Measurements from ENCODE around the gene GMIP. TPM values are rescaled to one million over a fixed set of nuclear protein-coding genes. Genes with fewer than 3 reads are reported as not detected.
"Not testable (repeated sequence)": the region's sequence is repeated elsewhere in the genome, so short reads cannot be mapped to it uniquely, and the experiment has no call there.

GMIP gene, protein sequence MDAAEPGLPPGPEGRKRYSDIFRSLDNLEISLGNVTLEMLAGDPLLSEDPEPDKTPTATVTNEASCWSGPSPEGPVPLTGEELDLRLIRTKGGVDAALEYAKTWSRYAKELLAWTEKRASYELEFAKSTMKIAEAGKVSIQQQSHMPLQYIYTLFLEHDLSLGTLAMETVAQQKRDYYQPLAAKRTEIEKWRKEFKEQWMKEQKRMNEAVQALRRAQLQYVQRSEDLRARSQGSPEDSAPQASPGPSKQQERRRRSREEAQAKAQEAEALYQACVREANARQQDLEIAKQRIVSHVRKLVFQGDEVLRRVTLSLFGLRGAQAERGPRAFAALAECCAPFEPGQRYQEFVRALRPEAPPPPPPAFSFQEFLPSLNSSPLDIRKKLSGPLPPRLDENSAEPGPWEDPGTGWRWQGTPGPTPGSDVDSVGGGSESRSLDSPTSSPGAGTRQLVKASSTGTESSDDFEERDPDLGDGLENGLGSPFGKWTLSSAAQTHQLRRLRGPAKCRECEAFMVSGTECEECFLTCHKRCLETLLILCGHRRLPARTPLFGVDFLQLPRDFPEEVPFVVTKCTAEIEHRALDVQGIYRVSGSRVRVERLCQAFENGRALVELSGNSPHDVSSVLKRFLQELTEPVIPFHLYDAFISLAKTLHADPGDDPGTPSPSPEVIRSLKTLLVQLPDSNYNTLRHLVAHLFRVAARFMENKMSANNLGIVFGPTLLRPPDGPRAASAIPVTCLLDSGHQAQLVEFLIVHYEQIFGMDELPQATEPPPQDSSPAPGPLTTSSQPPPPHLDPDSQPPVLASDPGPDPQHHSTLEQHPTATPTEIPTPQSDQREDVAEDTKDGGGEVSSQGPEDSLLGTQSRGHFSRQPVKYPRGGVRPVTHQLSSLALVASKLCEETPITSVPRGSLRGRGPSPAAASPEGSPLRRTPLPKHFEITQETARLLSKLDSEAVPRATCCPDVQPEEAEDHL
- total RNA-seq, result 10 to 100 TPM; 12.9 to 23.5 (median 17.3) TPM

DNA sequence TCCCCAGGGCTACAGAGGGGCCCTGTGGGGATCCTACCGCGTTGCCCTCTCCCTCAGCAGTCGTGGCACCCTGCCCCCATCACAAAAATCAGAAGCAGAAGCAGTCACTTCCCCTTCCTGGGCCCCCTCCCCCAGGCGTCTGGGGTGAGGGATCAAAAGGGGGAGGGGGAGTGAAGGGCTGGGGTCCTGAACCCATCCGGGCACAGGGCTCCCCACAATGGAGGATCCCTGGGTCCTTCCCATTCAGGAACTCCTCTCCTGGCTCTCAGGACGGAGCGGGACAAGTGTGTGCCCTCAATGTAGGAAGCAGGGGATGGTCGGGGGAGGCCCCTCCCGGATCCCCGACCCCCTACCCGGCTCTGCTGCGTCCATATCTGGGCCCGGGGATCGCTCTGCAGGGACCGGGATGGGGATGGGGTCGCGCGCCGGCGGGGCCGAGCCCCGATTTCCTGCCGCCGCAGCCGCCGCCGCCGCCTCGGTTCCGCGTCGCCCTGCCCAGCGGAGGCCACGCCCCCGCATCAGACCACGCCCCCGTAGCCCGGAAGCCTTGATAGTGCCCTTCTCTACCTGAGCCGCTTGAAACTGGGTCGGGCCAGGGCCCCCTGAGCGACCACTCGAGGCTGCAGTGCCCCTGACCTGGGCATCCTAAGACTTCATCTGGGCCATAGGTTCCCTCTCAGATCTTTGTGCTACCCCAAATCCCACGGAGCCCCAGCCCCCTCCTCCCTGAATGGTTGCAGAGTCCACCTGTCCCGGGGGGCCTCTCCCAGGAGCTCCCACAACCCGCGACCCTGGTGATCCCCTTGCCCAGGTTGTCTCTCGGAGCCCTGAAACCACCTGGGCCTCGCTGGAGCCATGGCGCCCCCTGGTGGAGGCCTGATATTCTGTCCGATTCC is at the start of gene GMIP:
GMIP (minus strand) TSS at position 500 of the 896 bp plus-strand sequence; CDS start at position 372, 128 bp downstream.
- TF ChIP-seq, protein P1, sequence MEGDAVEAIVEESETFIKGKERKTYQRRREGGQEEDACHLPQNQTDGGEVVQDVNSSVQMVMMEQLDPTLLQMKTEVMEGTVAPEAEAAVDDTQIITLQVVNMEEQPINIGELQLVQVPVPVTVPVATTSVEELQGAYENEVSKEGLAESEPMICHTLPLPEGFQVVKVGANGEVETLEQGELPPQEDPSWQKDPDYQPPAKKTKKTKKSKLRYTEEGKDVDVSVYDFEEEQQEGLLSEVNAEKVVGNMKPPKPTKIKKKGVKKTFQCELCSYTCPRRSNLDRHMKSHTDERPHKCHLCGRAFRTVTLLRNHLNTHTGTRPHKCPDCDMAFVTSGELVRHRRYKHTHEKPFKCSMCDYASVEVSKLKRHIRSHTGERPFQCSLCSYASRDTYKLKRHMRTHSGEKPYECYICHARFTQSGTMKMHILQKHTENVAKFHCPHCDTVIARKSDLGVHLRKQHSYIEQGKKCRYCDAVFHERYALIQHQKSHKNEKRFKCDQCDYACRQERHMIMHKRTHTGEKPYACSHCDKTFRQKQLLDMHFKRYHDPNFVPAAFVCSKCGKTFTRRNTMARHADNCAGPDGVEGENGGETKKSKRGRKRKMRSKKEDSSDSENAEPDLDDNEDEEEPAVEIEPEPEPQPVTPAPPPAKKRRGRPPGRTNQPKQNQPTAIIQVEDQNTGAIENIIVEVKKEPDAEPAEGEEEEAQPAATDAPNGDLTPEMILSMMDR (IDR thresholded peaks at IDR 0.05), result peak; percentile 87 to 92 (median 90)
- peak in 1 of 2 donors; percentile 60 for TF ChIP-seq POLR2A (IDR thresholded peaks at IDR 0.05)
- peaks cover 8 to 14% of the 10 kb centered on the region in 2 donors for H3K4me1 ChIP-seq
- H3K27ac ChIP-seq, result peak within 1 kb of the TSS in 2 of 3 donors; percentile 27 to 32
- peak within 1 kb of the TSS; percentile 33 to 63 (median 52) for H3K4me3 ChIP-seq (replicated peaks in 1 of 3)
- WGBS, 2 donors, result 1 to 4% methylated on average over 13 to 28 of the region's 50 CpGs
- peak; percentile 78 to 82 for DNase-seq
- H3K27me3 ChIP-seq, result no peaks in the 10 kb centered on the region
- H3K36me3 ChIP-seq, result peaks cover 27 to 32% of the 10 kb centered on the region in 2 donors
- H3K9me3 ChIP-seq, result no peaks in the 10 kb centered on the region
- intact Hi-C loops (cut with DNase I), result loop anchor here (2.0 kb wide), 1 partner anchor 109 kb away; no protein-coding TSS in a partner anchor

DNA sequence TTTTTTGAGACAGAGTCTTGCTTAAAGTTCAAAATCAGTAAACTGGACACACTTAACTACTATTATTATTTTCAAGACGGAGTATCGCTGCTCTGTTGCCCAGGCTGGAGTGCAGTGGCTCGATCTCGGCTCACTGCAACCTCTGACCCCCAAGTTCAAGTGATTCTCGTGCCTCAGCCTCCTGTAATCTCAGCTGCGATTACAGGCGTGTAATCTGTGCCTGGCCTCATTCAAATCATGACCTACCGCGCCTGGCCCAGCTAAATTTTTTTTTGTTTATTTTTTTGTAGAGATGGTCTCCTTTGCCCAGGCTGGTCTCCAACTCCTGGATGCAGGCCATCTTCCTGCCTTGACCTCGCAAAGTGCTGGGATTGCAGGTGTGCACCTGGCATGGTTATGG is 48.2 kb upstream of the GMIP start:
- no peak for DNase-seq
- 90% methylated on average over 10 of the region's 10 CpGs for WGBS, 2 donors
- no peaks in the 10 kb centered on the region for H3K9me3 ChIP-seq
- TF ChIP-seq POLR2A (IDR thresholded peaks at IDR 0.05), result no peak
- TF ChIP-seq, protein P1 (IDR thresholded peaks at IDR 0.05), result no peak
- intact Hi-C loops (cut with DNase I), result no loop called here
- H3K36me3 ChIP-seq, result no peaks in the 10 kb centered on the region
- H3K27ac ChIP-seq, result no peak overlapping the region
- H3K4me1 ChIP-seq, result no peaks in the 10 kb centered on the region
- no peaks in the 10 kb centered on the region for H3K27me3 ChIP-seq
- H3K4me3 ChIP-seq (replicated peaks in 1 of 3), result no peak overlapping the region

DNA sequence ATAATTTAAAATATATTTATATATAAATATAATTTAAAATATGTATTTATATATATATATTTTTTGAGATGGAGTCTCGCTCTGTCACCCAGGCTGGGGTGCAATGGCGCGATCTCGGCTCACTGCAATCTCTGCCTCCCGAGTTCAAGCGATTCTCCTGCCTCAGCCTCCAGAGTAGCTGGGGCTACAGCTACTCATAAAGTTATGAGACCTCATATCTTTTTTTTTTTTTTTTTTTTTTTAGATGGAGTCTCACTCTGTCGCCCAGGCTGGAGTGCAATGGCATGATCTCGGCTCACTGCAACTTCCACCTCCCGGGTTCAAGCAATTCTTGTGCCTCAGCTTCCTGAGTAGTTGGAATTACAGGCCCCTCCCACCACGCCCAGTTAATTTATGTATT is 45.6 kb upstream of the GMIP start:
- WGBS, 2 donors, result 97 to 98% methylated on average over 10 of the region's 10 CpGs
- intact Hi-C loops (cut with DNase I); DNase-seq; H3K27ac ChIP-seq; H3K4me3 ChIP-seq (replicated peaks in 1 of 3); H3K4me1 ChIP-seq; H3K27me3 ChIP-seq; H3K9me3 ChIP-seq; H3K36me3 ChIP-seq: not testable (repeated sequence)

DNA sequence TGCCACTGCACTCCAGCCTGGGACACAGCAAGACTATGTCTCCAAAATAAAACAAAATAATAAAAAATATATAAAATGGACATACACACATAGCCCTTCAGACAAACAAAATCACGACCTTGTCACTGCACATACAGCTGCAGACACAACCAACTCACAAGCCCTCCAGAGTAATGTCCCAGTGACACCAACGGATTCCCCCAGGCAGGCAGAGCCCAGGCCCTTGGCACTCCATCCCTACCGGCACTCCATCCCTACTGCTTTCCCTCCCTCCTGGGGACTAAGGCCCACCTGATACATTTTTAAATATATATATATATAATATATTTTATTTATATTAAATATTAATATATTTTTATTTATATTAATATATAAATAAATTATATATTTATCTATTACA is 43.6 kb upstream of the GMIP start:
- Histone ChIP-seq H3K36me3 (no peaks in the 10 kb centered on the region), H3K27ac (no peak overlapping the region), H3K4me1 (no peaks in the 10 kb centered on the region), H3K27me3 (no peaks in the 10 kb centered on the region), H3K4me3 (replicated peaks in 1 of 3) (no peak overlapping the region), H3K9me3 (no peaks in the 10 kb centered on the region)
- no peak for TF ChIP-seq POLR2A (IDR thresholded peaks at IDR 0.05)
- TF ChIP-seq, protein P1 (IDR thresholded peaks at IDR 0.05), result no peak
- intact Hi-C loops (cut with DNase I), result no loop called here
- 94 to 96% methylated on average over 3 of the region's 3 CpGs for WGBS, 2 donors
- DNase-seq, result no peak

DNA sequence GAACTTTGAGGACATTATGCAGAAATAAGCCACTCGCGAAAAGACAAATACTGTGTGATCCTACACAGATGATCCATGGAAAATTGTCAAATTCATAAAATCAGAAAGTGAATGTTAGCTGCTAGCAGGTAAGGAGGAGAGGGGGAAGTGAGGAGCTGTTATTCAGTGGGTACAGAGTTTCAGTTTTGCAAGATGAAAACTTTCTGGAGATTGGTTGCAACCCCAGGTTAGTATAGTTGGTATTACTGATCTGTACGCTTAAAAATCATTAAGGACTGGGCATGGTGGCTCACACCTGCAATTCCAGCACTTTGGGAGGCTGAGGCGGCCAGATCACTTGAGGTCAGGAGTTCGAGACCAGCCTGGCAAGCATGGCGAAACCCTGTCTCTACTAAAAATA is 43.1 kb upstream of the GMIP start:
- Histone ChIP-seq H3K27ac (no peak overlapping the region), H3K4me1 (no peaks in the 10 kb centered on the region), H3K9me3 (no peaks in the 10 kb centered on the region), H3K36me3 (no peaks in the 10 kb centered on the region), H3K27me3 (no peaks in the 10 kb centered on the region), H3K4me3 (replicated peaks in 1 of 3) (no peak overlapping the region)
- whole genome bisulfite sequencing, 2 donors, result 94 to 99% methylated on average over 6 of the region's 6 CpGs
- intact Hi-C loops (cut with DNase I), result no loop called here
- no peak for DNase-seq
- no peak for TF ChIP-seq POLR2A (IDR thresholded peaks at IDR 0.05)

DNA sequence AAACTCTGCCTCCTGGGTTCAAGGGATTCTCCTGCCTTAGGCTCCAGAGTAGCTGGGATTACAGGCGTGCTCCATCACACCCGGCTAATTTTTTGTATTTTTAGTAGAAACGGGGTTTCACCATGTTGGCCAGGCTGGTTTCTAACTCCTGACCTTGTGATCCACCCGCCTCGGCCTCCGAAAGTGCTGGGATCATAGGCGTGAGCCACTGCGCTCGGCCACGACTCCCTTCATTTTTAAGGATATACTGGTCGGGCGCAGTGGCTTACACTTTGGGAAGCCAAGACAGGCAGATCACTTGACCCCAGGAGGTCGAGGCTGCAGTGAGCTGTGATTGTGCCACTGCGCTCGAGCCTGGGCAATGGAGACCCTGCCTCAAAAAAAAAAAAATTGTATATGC is 42.7 kb upstream of the GMIP start:
- DNase-seq; H3K9me3 ChIP-seq; H3K4me1 ChIP-seq; intact Hi-C loops (cut with DNase I); H3K4me3 ChIP-seq (replicated peaks in 1 of 3); H3K27me3 ChIP-seq; H3K27ac ChIP-seq; H3K36me3 ChIP-seq: not testable (repeated sequence)
- 95 to 97% methylated on average over 15 of the region's 15 CpGs for WGBS, 2 donors

Measured in thyroid gland (tissue), 4 donors.